Pulmonary artery endothelial cell (primary cell): ENCODE data around the gene ZBTB7C. TPM values are rescaled to one million over a fixed set of nuclear protein-coding genes. Genes with fewer than 3 reads are reported as not detected.

ENCODE experiments used
- DNase-seq: peaks from one replicate; pipeline ENCODE4 v3.0.0-alpha.2; 2011; ENCODE audit warnings: low read depth, low spot score
- total RNA-seq: library from RNA; depleted of rRNA; stranded (reverse); fragments of >200 nt; gene quantifications from 2 replicates; pipeline ENCODE4 v1.2.3, GENCODE V29; 2014

ZBTB7C gene
- total RNA-seq, 1 donor from 2014 or later: not detected

- no peak for DNase-seq
Observed at GRCh38 chr18:48098538-48098937, 310.6 kb downstream of the ZBTB7C start.

- DNase-seq: no peak
Observed at GRCh38 chr18:48098007-48098406, 311.2 kb downstream of the ZBTB7C start.

- DNase-seq: no peak
Observed at GRCh38 chr18:48095726-48096125, 313.5 kb downstream of the ZBTB7C start.

- DNase-seq: no peak
Observed at GRCh38 chr18:48093104-48093503, 316.1 kb downstream of the ZBTB7C start.

GRCh38 chr18:48091869-48092497, 317.2 kb downstream of the ZBTB7C start:
- DNase-seq: no peak

- DNase-seq: no peak
Observed at GRCh38 chr18:48090702-48091101, 318.5 kb downstream of the ZBTB7C start.

GRCh38 chr18:48090021-48090420, 319.2 kb downstream of the ZBTB7C start:
- DNase-seq: no peak

- no peak for DNase-seq
Observed at GRCh38 chr18:48085781-48086487, 323.2 kb downstream of the ZBTB7C start.

GRCh38 chr18:48084858-48085257, 324.3 kb downstream of the ZBTB7C start:
- no peak for DNase-seq

GRCh38 chr18:48084041-48084757, 325.0 kb downstream of the ZBTB7C start:
- no peak for DNase-seq

GRCh38 chr18:48080546-48080945, 328.6 kb downstream of the ZBTB7C start:
- DNase-seq: no peak

GRCh38 chr18:48079885-48080284, 329.3 kb downstream of the ZBTB7C start:
- DNase-seq: no peak

GRCh38 chr18:48078448-48078847, 330.7 kb downstream of the ZBTB7C start:
- DNase-seq: no peak

GRCh38 chr18:48077291-48077690, 331.9 kb downstream of the ZBTB7C start:
- DNase-seq: no peak

GRCh38 chr18:48076461-48076860, 332.7 kb downstream of the ZBTB7C start:
- DNase-seq: no peak

- no peak for DNase-seq
Observed at GRCh38 chr18:48075707-48076093, 333.5 kb downstream of the ZBTB7C start.

- DNase-seq: no peak
Observed at GRCh38 chr18:48074929-48075706, 334.1 kb downstream of the ZBTB7C start.

- no peak for DNase-seq
Observed at GRCh38 chr18:48073211-48073930, 335.8 kb downstream of the ZBTB7C start.

- DNase-seq: no peak
Observed at GRCh38 chr18:48072428-48073204, 336.6 kb downstream of the ZBTB7C start.

- DNase-seq: no peak
Observed at GRCh38 chr18:48068916-48069445, 340.2 kb downstream of the ZBTB7C start.
